ENCODE results near the gene TMEM63B.

GRCh38 chr6:44104481-44105021 is 22.8 kb upstream of the TMEM63B start:
- TF ChIP-seq CTCF (IDR thresholded peaks at IDR 0.05) (no peak), POLR2A (IDR thresholded peaks at IDR 0.05) (no peak)

Measured in thyroid gland (tissue), 4 donors.